SK-N-SH (cell line): ENCODE measurements around the gene PRR12. TPM values are rescaled to one million over a fixed set of nuclear protein-coding genes. Genes with fewer than 3 reads are reported as not detected.

ENCODE experiments used
- CTCF ChIA-PET: fragments of 300-600, 350-600 bp; formaldehyde crosslinking; extraction: SDS; loops from one replicate; lab custom pipeline; 2021; lab: Yijun Ruan, JAX
- POLR2A ChIA-PET: fragments of 350-600 bp; sonication (Branson Sonifier 250); formaldehyde crosslinking; extraction: SDS; loops from one replicate; lab custom pipeline; 2020; ENCODE audit warnings: antibody characterized with exemption, inconsistent platforms; lab: Yijun Ruan, JAX
- DNase-seq: peaks from one replicate; pipeline ENCODE4 v3.0.0; 2012
- H2AFZ ChIP-seq: fragments of 200-600 bp; sonication (generic); 2 replicates; pipeline ENCODE4 v1.8.1; 2016; ENCODE audit warnings: antibody characterized with exemption, mild to moderate bottlenecking, low read depth
- H3F3A ChIP-seq: fragments of 200-600 bp; sonication (generic); replicated peaks from 2 replicates; pipeline ENCODE3; 2016; ENCODE audit warnings: antibody characterized with exemption, mild to moderate bottlenecking; ENCODE audit not compliant: insufficient read depth
- H3K27ac ChIP-seq, 2 experiments: fragments of 200-500 bp in 1 of 2; fragments of 200-600 bp in 1 of 2; sonication (Bioruptor generic) in 1 of 2; sonication (generic), shearing (Covaris generic) in 1 of 2; 2 replicates each; pipeline versions ENCODE4 v1.5.1 to v1.6.1; 2014 to 2016; ENCODE audit warnings: low read depth in 2 of 2, inconsistent platforms in 1 of 2, low read length in 1 of 2, mild to moderate bottlenecking in 1 of 2, mixed read lengths in 1 of 2
- H3K27me3 ChIP-seq: fragments of 200-600 bp; sonication (generic), shearing (Covaris generic); 2 replicates; pipeline ENCODE4 v1.6.1; 2016; ENCODE audit warnings: mixed run types; ENCODE audit not compliant: insufficient read depth
- H3K36me3 ChIP-seq, 2 experiments: fragments of 200-500 bp in 1 of 2; fragments of 200-600 bp in 1 of 2; sonication (Bioruptor generic) in 1 of 2; sonication (generic) in 1 of 2; replicated peaks in 1 of 2; 2 replicates each; pipeline versions ENCODE3 to v1.5.1; 2014 to 2016; ENCODE audit warnings: low read length in 1 of 2, mild to moderate bottlenecking in 1 of 2; ENCODE audit not compliant: insufficient read depth in 2 of 2, control insufficient read depth in 1 of 2
- H3K4me1 ChIP-seq, 2 experiments: fragments of 200-500 bp in 1 of 2; fragments of 200-600 bp in 1 of 2; sonication (Bioruptor generic) in 1 of 2; sonication (generic), shearing (Covaris generic) in 1 of 2; 2 replicates each; pipeline versions ENCODE4 v1.5.1 to v1.6.1; 2014 to 2016; ENCODE audit warnings: low read depth in 1 of 2, low read length in 1 of 2, mixed run types in 1 of 2; ENCODE audit not compliant: insufficient read depth in 2 of 2, control insufficient read depth in 1 of 2
- H3K4me2 ChIP-seq: fragments of 200-600 bp; sonication (generic), shearing (Covaris generic); 2 replicates; pipeline ENCODE4 v1.6.1; 2017; ENCODE audit warnings: mixed run types
- H3K4me3 ChIP-seq, 2 experiments: fragments of 200-500 bp in 1 of 2; fragments of 200-600 bp in 1 of 2; sonication (Bioruptor generic) in 1 of 2; sonication (generic), shearing (Covaris generic) in 1 of 2; 2 replicates each; pipeline versions ENCODE4 v1.5.1 to v1.8.1; 2014 to 2016; ENCODE audit warnings: low read depth in 2 of 2, inconsistent platforms in 1 of 2, low read length in 1 of 2, mild to moderate bottlenecking in 1 of 2, mixed read lengths in 1 of 2, moderate library complexity in 1 of 2
- H3K79me2 ChIP-seq: fragments of 200-600 bp; sonication (generic); 2 replicates; pipeline ENCODE4 v1.8.1; 2017; ENCODE audit warnings: mild to moderate bottlenecking; ENCODE audit not compliant: insufficient read depth
- H3K9ac ChIP-seq: fragments of 200-600 bp; sonication (generic); 2 replicates; pipeline ENCODE4 v1.6.1; 2017; ENCODE audit warnings: mixed run types
- H3K9me2 ChIP-seq: fragments of 200-600 bp; sonication (generic); 2 replicates; pipeline ENCODE4 v1.6.1; 2017; ENCODE audit warnings: mixed run types
- H3K9me3 ChIP-seq: fragments of 200-600 bp; sonication (generic); 2 replicates; pipeline ENCODE4 v1.6.1; 2017; ENCODE audit warnings: mixed run types, mild to moderate bottlenecking, moderate library complexity
- H4K20me1 ChIP-seq: fragments of 200-600 bp; sonication (generic); 2 replicates; pipeline ENCODE4 v1.6.1; 2017; ENCODE audit warnings: mild to moderate bottlenecking, mixed run types; ENCODE audit not compliant: insufficient read depth
- CHD2 ChIP-seq: fragments of 150-350 bp; IDR thresholded peaks from 2 replicates; pipeline ENCODE4 v1.6.1; 2018; ENCODE audit warnings: low read length; ENCODE audit not compliant: partially characterized antibody
- EP300 ChIP-seq, 2 experiments: IDR thresholded peaks; 2 replicates each; pipeline versions ENCODE4 v1.4.0 to v1.6.1; 2012; ENCODE audit warnings: borderline replicate concordance in 1 of 2, low read depth in 1 of 2, low read length in 1 of 2
- EZH2phosphoT487 ChIP-seq: fragments of 200-600 bp; sonication (generic); IDR thresholded peaks from 2 replicates; pipeline ENCODE4 v1.6.1; 2017; ENCODE audit warnings: low read depth, mixed run types, mild to moderate bottlenecking, antibody characterized with exemption, moderate library complexity, borderline replicate concordance
- FOSL2 ChIP-seq: IDR thresholded peaks from 2 replicates; pipeline ENCODE4 v1.4.0; 2012; ENCODE audit warnings: low read depth, mild to moderate bottlenecking, moderate library complexity, borderline replicate concordance
- FOXJ3 ChIP-seq: sonication (generic); formaldehyde crosslinking; IDR thresholded peaks from 2 replicates; pipeline ENCODE4 v1.5.1; 2020; ENCODE audit warnings: mild to moderate bottlenecking, missing genetic modification reagents
- GATA2 ChIP-seq: sonication (generic); formaldehyde crosslinking; IDR thresholded peaks from 2 replicates; pipeline ENCODE4 v1.5.0; 2020; ENCODE audit warnings: mild to moderate bottlenecking, missing genetic modification reagents
- JUND ChIP-seq: IDR thresholded peaks from 2 replicates; pipeline ENCODE4 v1.4.0; 2012
- MEF2A ChIP-seq: IDR thresholded peaks from 2 replicates; pipeline ENCODE4 v1.4.0; 2012; ENCODE audit warnings: low read depth, borderline replicate concordance
- MXI1 ChIP-seq: IDR thresholded peaks from 2 replicates; pipeline ENCODE4 v1.6.1; 2012; ENCODE audit warnings: mild to moderate bottlenecking, low read depth, low read length, improper control_type of control experiment
- NFIC ChIP-seq: IDR thresholded peaks from 2 replicates; pipeline ENCODE4 v1.4.0; 2012; ENCODE audit warnings: borderline replicate concordance
- POLR2AphosphoS5 ChIP-seq: IDR thresholded peaks from 2 replicates; pipeline ENCODE4 v1.6.1; 2012; ENCODE audit warnings: low read depth, low read length
- RAD21 ChIP-seq: IDR thresholded peaks from 2 replicates; pipeline ENCODE4 v1.6.1; 2012; ENCODE audit warnings: mild to moderate bottlenecking, low read length
- RFX5 ChIP-seq: IDR thresholded peaks from 2 replicates; pipeline ENCODE4 v1.6.1; 2012; ENCODE audit warnings: mild to moderate bottlenecking, improper control_type of control experiment, low read length
- SIN3A ChIP-seq: IDR thresholded peaks from 2 replicates; pipeline ENCODE4 v1.6.1; 2012; ENCODE audit warnings: low read depth, mild to moderate bottlenecking, low read length, moderate library complexity, borderline replicate concordance
- SMC3 ChIP-seq: IDR thresholded peaks from 2 replicates; pipeline ENCODE4 v1.6.1; 2012; ENCODE audit warnings: low read depth, low read length, improper control_type of control experiment
- TAF1 ChIP-seq: IDR thresholded peaks from 2 replicates; pipeline ENCODE4 v1.6.1; 2012; ENCODE audit warnings: low read depth, mild to moderate bottlenecking, low read length, moderate library complexity, borderline replicate concordance
- TCF12 ChIP-seq: IDR thresholded peaks from 2 replicates; pipeline ENCODE4 v1.4.0; 2012
- TEAD4 ChIP-seq: IDR thresholded peaks from 2 replicates; pipeline ENCODE4 v1.4.0; 2012; ENCODE audit warnings: mild to moderate bottlenecking, borderline replicate concordance; ENCODE audit not compliant: insufficient read depth
- WGBS: methylation state at CpG from one replicate; pipeline ENCODE4 v1.1.6; 2017; ENCODE audit warnings: low lambda C conversion rate; 5-methylcytosine and 5-hydroxymethylcytosine counted together
- polyA plus RNA-seq, 3 experiments: library from polyadenylated mRNA; depleted of rRNA; stranded (reverse); fragments of >200 nt; gene quantifications; 2 replicates each; pipeline ENCODE4 v1.2.3, GENCODE V29; 2012
- TF ChIP-seq, protein P1 (sequence below): fragments of 200-600 bp; sonication (generic); IDR thresholded peaks from 2 replicates; pipeline ENCODE4 v1.6.1; 2017; ENCODE audit warnings: antibody characterized with exemption, mild to moderate bottlenecking, moderate library complexity
- TF ChIP-seq, protein P2 (sequence below): IDR thresholded peaks from 2 replicates; pipeline ENCODE4 v1.4.0; 2012; ENCODE audit warnings: low read depth, borderline replicate concordance
- TF ChIP-seq, protein P3 (sequence below): IDR thresholded peaks from 2 replicates; pipeline ENCODE4 v1.4.0; 2012; ENCODE audit warnings: low read depth, borderline replicate concordance
- TF ChIP-seq, protein P4 (sequence below): IDR thresholded peaks from 2 replicates; pipeline ENCODE4 v1.4.0; 2012; ENCODE audit warnings: low read depth
- TF ChIP-seq, protein P5 (sequence below): fragments of 150-350 bp; IDR thresholded peaks from 2 replicates; pipeline ENCODE4 v1.6.1; 2017; ENCODE audit warnings: antibody characterized with exemption, low read length, low read depth, borderline replicate concordance

Gene PRR12
- polyA plus RNA-seq, 1 of the 3 experiments (the other 2 are of a cell fraction), result 1.7 TPM

- peaks cover 15% of the 10 kb centered on the region for H3F3A ChIP-seq
- no peaks in the 10 kb centered on the region for H3K9me3 ChIP-seq
- H3K36me3 ChIP-seq, result no peaks in the 10 kb centered on the region
- ChIA-PET POLR2A (no interaction called here), CTCF (interaction anchor here (1.3 to 10.0 kb wide), 3 partner anchors 27 to 40 kb away, joined by 5 to 87 read pairs (median 8); no protein-coding TSS in a partner anchor)
- no peak overlapping the region for H3K27ac ChIP-seq
- no peak overlapping the region for H3K4me2 ChIP-seq
- no peaks in the 10 kb centered on the region for H3K27me3 ChIP-seq
- no peaks in the 10 kb centered on the region for H3K9me2 ChIP-seq
- no peaks in the 10 kb centered on the region for H4K20me1 ChIP-seq
- H3K4me1 ChIP-seq, result no peaks in the 10 kb centered on the region
- H3K4me3 ChIP-seq, result no peak overlapping the region
- TF ChIP-seq FOSL2 (no peak), RFX5 (no peak), POLR2AphosphoS5 (no peak)
- TF ChIP-seq, protein P1, sequence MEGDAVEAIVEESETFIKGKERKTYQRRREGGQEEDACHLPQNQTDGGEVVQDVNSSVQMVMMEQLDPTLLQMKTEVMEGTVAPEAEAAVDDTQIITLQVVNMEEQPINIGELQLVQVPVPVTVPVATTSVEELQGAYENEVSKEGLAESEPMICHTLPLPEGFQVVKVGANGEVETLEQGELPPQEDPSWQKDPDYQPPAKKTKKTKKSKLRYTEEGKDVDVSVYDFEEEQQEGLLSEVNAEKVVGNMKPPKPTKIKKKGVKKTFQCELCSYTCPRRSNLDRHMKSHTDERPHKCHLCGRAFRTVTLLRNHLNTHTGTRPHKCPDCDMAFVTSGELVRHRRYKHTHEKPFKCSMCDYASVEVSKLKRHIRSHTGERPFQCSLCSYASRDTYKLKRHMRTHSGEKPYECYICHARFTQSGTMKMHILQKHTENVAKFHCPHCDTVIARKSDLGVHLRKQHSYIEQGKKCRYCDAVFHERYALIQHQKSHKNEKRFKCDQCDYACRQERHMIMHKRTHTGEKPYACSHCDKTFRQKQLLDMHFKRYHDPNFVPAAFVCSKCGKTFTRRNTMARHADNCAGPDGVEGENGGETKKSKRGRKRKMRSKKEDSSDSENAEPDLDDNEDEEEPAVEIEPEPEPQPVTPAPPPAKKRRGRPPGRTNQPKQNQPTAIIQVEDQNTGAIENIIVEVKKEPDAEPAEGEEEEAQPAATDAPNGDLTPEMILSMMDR, result no peak
- TF ChIP-seq, protein P2, sequence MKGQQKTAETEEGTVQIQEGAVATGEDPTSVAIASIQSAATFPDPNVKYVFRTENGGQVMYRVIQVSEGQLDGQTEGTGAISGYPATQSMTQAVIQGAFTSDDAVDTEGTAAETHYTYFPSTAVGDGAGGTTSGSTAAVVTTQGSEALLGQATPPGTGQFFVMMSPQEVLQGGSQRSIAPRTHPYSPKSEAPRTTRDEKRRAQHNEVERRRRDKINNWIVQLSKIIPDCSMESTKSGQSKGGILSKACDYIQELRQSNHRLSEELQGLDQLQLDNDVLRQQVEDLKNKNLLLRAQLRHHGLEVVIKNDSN, result no peak
- TF ChIP-seq, protein P3, sequence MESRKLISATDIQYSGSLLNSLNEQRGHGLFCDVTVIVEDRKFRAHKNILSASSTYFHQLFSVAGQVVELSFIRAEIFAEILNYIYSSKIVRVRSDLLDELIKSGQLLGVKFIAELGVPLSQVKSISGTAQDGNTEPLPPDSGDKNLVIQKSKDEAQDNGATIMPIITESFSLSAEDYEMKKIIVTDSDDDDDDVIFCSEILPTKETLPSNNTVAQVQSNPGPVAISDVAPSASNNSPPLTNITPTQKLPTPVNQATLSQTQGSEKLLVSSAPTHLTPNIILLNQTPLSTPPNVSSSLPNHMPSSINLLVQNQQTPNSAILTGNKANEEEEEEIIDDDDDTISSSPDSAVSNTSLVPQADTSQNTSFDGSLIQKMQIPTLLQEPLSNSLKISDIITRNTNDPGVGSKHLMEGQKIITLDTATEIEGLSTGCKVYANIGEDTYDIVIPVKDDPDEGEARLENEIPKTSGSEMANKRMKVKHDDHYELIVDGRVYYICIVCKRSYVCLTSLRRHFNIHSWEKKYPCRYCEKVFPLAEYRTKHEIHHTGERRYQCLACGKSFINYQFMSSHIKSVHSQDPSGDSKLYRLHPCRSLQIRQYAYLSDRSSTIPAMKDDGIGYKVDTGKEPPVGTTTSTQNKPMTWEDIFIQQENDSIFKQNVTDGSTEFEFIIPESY, result no peak
- no peaks in the 10 kb centered on the region for H3K79me2 ChIP-seq
- WGBS, result 90% methylated on average over 5 of the region's 14 CpGs
- no peak for DNase-seq
- H3K9ac ChIP-seq, result no peak overlapping the region
- H2AFZ ChIP-seq, result no peak overlapping the region
Measured at GRCh38 chr19:49543032-49543431, 48.0 kb upstream of the PRR12 start.

- DNase-seq, result no peak
- Histone ChIP-seq H3K4me2 (no peak overlapping the region), H3K4me1 (no peaks in the 10 kb centered on the region), H3K4me3 (no peak overlapping the region), H3K9me2 (no peaks in the 10 kb centered on the region), H3F3A (peaks cover 20% of the 10 kb centered on the region), H3K27me3 (no peaks in the 10 kb centered on the region), H4K20me1 (no peaks in the 10 kb centered on the region), H3K79me2 (no peaks in the 10 kb centered on the region), H2AFZ (no peak overlapping the region), H3K9ac (no peak overlapping the region), H3K36me3 (no peaks in the 10 kb centered on the region), H3K9me3 (no peaks in the 10 kb centered on the region), H3K27ac (no peak overlapping the region)
- ChIA-PET CTCF (interaction anchor here (1.0 to 10.0 kb wide), 4 partner anchors 9 to 41 kb away, joined by 5 to 87 read pairs (median 8); no protein-coding TSS in a partner anchor), POLR2A (interaction anchor here (0.8 to 0.9 kb wide), 2 partner anchors 41 kb away, joined by 3 read pairs; no protein-coding TSS in a partner anchor)
- WGBS, result 81% methylated on average over 5 of the region's 5 CpGs
- TF ChIP-seq GATA2 (no peak), TEAD4 (no peak), RAD21 (no peak), MEF2A (no peak), SMC3 (no peak), SIN3A (no peak), FOXJ3 (CRISPR knock-in tag) (no peak), JUND (no peak), EZH2phosphoT487 (no peak), NFIC (no peak), MXI1 (no peak), TAF1 (no peak), CHD2 (no peak), TCF12 (no peak), EP300 (IDR thresholded peaks at IDR 0.05; ENCODE audit: borderline replicate concordance in 1 of 2, low read depth in 1 of 2, low read length in 1 of 2) (no peak)
- TF ChIP-seq, protein P4, sequence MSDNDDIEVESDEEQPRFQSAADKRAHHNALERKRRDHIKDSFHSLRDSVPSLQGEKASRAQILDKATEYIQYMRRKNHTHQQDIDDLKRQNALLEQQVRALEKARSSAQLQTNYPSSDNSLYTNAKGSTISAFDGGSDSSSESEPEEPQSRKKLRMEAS, result no peak
- TF ChIP-seq, protein P5, sequence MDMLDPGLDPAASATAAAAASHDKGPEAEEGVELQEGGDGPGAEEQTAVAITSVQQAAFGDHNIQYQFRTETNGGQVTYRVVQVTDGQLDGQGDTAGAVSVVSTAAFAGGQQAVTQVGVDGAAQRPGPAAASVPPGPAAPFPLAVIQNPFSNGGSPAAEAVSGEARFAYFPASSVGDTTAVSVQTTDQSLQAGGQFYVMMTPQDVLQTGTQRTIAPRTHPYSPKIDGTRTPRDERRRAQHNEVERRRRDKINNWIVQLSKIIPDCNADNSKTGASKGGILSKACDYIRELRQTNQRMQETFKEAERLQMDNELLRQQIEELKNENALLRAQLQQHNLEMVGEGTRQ, result no peak
Measured at GRCh38 chr19:49544154-49544553, 46.8 kb upstream of the PRR12 start.
